Cardiac septum (tissue), 1 donor: ENCODE results near the gene NME7. TPM values are rescaled to one million over a fixed set of nuclear protein-coding genes. Genes with fewer than 3 reads are reported as not detected.
"Not testable (repeated sequence)": the region's sequence is repeated elsewhere in the genome, so short reads cannot be mapped to it uniquely, and the experiment has no call there.

Source experiments
- DNase-seq: peaks from one replicate; pipeline ENCODE4 v3.0.0-alpha.2; 2020; ENCODE audit warnings: low spot score
- intact Hi-C: fragments of 100-400 bp; cut with DNase I; formaldehyde crosslinking; loops from one replicate; pipeline ENCODE4 v1.14.0; 2022
- long read RNA-seq: library from polyadenylated mRNA; unstranded; transcript quantifications from one replicate; pipeline ENCODE4 v2.0.0, GENCODE V29; 2021
- total RNA-seq: library from RNA; stranded (reverse); fragmentation: NEBNext Ultra II Directional; extraction: Animal tissue kit (Norgen Biotek cat#: 25700); gene quantifications from one replicate; pipeline ENCODE4 v1.2.1, GENCODE V29; 2021
- donor health status: DM: no; HTN: no; CAD: no.

NME7 gene
- 9.8 TPM for total RNA-seq
- long read RNA-seq, full-length matches to known transcripts: 12 of 20 reads
- long read RNA-seq, partial matches to known transcripts: 2 of 20 reads
- long read RNA-seq, other reads (novel, unspliced or antisense): 6 of 20 reads

- DNase-seq: peak; percentile 98
- intact Hi-C loops: loop anchor here (10.0 kb wide), 2 partner anchors 117 to 1433 kb away; partner anchors contain the start of genes DCAF6, MPC2 and SLC19A2
Observed at GRCh38 chr1:169367686-169368405, at the start of gene NME7, which contains the start of gene BLZF1. NME7 (minus strand) TSS chr1:169367797; CDS start chr1:169367710, 87 bp downstream. BLZF1 (plus strand) TSS chr1:169368195; CDS start chr1:169369523, 1,328 bp downstream.

- no peak for DNase-seq
- intact Hi-C loops: no loop called here
Observed at GRCh38 chr1:169414952-169415351, 47.4 kb upstream of the NME7 start.

DNA sequence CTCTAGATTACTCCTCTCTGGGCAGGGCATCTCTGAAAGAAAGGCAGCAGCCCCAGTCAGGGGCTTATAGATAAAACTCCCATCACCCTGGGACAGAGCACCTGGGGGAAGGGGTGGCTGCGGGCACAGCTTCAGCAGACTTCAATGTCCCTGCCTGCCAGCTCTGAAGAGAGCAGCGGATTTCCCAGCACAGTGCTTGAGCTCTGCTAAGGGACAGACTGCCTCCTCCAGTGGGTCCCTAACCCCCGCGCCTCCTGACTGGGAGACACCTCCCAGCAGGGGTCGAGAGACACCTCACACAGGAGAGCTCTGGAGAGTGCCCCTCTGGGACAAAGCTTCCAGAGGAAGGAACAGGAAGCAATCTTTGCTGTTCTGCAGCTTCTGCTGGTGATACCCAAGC is 40.7 kb upstream of the NME7 start:
- intact Hi-C loops, DNase-seq: not testable (repeated sequence)

DNA sequence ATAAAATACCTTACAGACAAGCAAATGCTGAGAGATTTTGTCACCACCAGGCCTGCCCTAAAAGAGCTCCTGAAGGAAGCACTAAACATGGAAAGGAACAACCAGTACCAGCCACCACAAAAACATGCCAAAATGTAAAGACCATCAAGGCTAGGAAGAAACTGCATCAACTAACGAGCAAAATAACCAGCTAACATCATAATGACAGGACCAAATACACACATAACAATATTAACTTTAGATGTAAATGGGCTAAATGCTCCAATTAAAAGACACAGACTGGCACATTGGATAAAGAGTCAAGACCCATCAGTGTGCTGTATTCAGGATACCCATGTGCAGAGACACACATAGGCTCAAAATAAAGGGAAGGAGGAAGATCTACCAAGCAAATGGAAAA is 35.0 kb upstream of the NME7 start:
- intact Hi-C loops: not testable (repeated sequence)

DNA sequence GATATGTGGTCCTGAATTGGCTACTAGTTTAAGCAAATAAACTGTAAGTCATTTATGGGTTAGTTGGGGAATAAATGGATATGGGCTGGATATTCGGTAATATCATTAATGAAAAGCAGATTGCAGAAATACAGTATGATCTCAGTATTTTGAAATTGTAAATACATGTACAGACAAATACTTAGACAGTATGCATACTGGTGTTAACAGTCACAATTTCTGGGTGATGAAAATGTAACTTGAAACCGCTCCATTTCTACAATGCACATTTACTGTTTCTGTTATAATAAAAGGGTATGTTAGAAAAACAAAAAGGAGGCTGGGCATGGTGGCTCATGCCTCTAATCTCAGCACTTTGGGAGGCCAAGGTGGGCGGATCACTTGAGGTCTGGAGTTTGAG is 28.4 kb upstream of the NME7 start:
- intact Hi-C loops: no loop called here
- DNase-seq: no peak

More for the DNA sequence above, 35.0 kb upstream of the NME7 start:
- DNase-seq: not testable (repeated sequence)

DNA sequence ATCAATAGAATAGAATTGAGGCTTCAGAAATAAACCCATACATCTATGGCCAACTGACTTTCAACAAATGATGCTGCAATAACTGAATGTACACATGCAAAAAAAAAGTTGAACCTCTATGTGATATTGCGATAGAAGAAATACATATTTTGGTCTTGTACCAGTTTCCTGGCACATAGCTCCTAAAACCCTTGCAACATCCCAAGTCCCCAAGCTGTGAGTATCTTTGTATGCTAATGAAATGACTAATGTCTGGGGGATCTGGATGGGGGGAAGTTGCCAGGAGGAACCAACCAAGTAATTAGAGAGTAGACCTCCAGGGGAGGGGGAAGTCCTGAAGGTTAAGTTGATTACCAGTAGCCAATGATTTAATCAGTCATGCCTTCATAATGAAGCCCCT is 24.8 kb upstream of the NME7 start:
- DNase-seq: no peak
- intact Hi-C loops: no loop called here

- DNase-seq: no peak
- intact Hi-C loops: no loop called here
Observed at GRCh38 chr1:169390303-169390702, 22.7 kb upstream of the NME7 start.

GRCh38 chr1:169387399-169387798 is 19.8 kb upstream of the NME7 start:
- no peak for DNase-seq
- intact Hi-C loops: no loop called here

GRCh38 chr1:169383449-169383848 is 15.9 kb upstream of the NME7 start:
- no peak for DNase-seq

DNA sequence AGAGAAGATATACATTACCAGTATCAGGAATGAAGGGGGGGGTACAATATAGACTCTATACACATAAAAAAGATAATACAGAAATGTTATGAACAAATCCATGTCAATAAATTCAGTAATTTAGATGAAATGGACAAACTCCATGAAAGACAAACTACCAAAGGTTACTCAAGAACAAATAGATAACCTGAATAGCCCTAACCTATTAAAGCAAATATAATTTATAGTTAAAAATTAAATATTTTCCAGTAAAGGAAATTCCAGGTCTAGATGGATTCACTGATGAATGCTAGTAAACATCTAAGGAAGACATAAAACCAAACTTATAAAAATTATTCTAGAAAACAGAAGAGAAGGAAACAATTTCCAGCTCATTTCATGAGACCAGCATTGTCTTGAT is 13.6 kb upstream of the NME7 start:
- no peak for DNase-seq
- intact Hi-C loops: no loop called here

More at GRCh38 chr1:169383449-169383848, 15.9 kb upstream of the NME7 start:
- intact Hi-C loops: no loop called here

GRCh38 chr1:169371404-169371803 is 3.8 kb upstream of the NME7 start:
- intact Hi-C loops: no loop called here
- no peak for DNase-seq

GRCh38 chr1:169368406-169368769 is 791 bp upstream of the NME7 start:
- intact Hi-C loops: loop anchor here (10.0 kb wide), 2 partner anchors 116 to 1434 kb away; partner anchors contain the start of genes DCAF6, MPC2 and SLC19A2
- no peak for DNase-seq

DNA sequence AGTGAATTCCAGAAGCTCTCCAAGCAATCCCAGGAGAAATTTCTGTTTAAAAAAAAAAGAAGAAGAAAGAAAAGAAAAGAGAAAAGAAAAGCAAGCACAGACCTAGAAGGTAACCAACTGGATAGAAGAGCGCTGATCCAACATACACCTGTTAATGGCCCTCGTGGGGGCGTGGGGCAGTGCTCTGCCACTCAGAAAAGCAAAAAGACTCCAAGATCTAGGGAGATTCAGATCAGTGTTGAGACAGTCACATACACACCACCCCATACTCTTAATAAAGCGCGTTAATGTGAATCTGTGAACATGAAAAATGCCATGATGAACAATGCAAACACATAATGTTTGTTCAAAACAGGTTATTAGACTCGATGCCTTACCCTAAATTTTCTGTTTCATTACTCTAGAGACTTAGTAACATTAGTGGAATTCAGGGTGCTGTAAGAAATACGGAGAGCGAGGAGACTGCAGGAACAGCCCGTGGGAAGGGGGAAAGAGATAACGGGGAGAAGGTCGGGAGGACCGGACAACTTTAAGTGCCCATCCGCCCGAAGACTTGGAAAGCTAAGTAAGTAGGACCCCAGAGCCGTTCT is 406 bp downstream of the NME7 start:
- DNase-seq: no peak
- intact Hi-C loops: loop anchor here (10.0 kb wide), 2 partner anchors 118 to 1432 kb away; partner anchors contain the start of genes DCAF6, MPC2 and SLC19A2

- no peak for DNase-seq
- intact Hi-C loops: loop anchor here (10.0 kb wide), 2 partner anchors 120 to 1430 kb away; partner anchors contain the start of genes DCAF6, MPC2 and SLC19A2
Observed at GRCh38 chr1:169364948-169365347, 2.6 kb downstream of the NME7 start.

DNA sequence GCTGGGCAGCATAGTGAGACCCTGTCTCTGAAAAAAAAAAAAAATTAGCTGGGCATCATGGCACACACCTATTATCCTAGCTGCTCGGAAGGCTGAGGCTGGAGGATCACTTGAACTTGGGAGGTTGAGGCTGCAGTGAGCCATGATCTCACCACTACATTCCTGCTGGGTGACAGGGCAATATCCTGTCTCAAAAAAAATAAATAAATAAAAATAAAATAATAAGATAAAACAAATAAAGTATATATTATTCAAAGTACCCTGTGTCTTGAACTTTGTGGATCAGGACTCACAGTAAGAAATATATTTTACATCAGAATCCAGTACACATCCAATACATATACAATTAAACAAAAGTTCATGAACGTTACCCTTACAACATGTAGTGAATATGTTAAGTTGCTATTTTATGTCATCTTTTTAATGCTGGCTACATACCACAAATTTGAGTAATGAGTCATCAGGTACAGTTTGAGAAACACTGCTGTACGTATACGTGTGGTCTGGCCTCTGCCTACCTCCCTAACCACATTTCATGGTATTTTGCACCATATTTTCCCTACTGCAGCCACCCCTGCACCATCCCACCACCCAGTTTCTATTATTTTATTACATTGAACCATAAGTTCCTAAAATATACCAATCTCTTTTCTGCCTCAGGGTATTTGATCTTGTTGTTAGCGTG is 4.4 kb downstream of the NME7 start:
- no peak for DNase-seq
- intact Hi-C loops: loop anchor here (10.0 kb wide), 2 partner anchors 122 to 1428 kb away; partner anchors contain the start of genes DCAF6, MPC2 and SLC19A2

DNA sequence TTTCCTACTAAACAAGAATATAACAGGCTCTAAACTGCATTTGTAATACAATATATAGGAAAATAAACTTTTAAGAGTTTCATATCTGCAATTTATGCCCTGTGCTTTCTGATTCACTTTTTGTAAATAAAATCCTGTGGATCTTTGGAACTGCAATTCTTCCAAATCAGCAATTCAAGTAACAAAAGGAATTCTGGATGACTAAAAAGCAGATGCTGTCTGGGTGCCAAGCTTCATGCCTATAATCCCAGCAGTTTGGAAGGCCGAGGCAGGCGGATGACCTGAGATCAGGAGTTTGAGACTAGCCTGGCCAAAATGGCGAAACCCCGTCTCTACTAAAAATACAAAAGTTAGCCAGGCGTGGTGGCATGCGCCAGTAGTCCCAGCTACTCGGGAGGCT is 6.3 kb downstream of the NME7 start:
- no peak for DNase-seq
- intact Hi-C loops: loop anchor here (10.0 kb wide), 2 partner anchors 124 to 1426 kb away; partner anchors contain the start of genes DCAF6, MPC2 and SLC19A2

- no peak for DNase-seq
- intact Hi-C loops: loop anchor here (10.0 kb wide), 2 partner anchors 124 to 1426 kb away; partner anchors contain the start of genes DCAF6, MPC2 and SLC19A2
Observed at GRCh38 chr1:169360415-169360814, 7.2 kb downstream of the NME7 start.

- intact Hi-C loops: loop anchor here (2.0 to 10.0 kb wide), 3 partner anchors 746 to 1004 kb away; no protein-coding TSS in a partner anchor
- DNase-seq: no peak
Observed at GRCh38 chr1:169348383-169349036, 19.1 kb downstream of the NME7 start.
